NCI-H524 treated with DMSO at 0.1 percent for 48 hours (cell line): Measurements from ENCODE around the gene PRDM16.

ENCODE experiments used
- DNase-seq: peaks from one replicate; lab custom pipeline; 2025; lab: John Stamatoyannopoulos, UW

The PRDM16 gene

GRCh38 chr1:3244025-3244926 lies 175.3 kb downstream of the PRDM16 start:
- DNase-seq: no peak

DNA sequence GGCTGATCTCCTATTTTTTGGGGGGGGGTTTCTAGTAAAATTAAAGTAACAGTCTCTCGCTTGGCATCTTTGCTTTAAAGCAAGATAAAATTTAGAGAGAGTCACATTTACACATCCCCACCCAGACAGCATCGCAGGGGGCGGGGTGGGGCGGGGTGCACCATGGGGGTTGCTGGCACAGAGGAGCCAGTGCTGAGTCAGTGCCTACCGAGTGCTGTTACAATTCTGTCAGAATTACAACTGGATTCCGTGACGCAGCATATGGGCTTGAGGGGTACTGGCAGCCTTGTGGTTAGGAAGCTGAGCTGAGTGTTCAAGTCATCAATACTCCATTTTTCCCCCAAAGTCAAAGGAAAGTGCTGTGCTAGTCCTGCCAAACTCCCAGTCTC lies 175.9 kb downstream of the PRDM16 start:
- no peak for DNase-seq

DNA sequence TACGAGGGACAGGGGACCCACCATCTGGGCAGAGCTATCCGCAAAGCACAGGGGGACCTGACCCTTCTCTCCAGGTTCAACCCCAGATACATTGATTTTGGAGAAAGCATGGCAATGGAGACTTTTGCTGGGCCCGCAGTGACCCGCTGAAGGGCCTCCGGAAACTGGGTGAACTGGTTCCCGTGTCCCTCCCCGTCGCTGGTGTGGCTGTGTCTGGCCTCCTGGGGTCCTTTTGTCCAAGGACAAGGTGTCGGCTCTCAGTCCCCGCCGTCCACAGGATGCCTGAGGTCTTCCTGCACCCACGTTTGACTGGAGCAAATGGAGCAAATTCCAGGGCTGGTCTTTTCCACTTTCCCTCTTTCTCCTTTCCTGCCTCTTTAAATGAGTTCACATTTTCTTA lies 176.3 kb downstream of the PRDM16 start:
- DNase-seq: no peak

- DNase-seq: no peak
Measured at GRCh38 chr1:3245768-3246167, 176.8 kb downstream of the PRDM16 start.

DNA sequence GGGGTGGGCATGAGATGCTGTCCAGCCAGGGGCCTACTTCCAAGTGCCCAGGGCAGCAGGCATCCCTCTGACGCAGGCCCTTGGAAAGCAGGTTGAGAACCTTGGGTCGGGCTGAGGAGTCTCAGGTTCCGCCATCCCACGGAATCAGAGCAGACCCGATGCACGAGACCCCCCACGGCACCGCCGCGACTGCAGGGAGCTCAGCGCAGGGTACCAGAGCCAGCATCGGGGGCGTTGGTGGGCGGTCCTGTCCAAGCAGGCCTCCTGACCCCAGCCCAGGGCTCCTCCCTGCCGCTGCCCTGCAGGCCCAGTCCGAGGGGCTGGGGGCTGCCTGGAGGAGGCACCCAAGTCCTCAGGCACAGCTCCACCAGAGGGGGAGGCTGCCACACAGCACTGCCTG lies 177.2 kb downstream of the PRDM16 start:
- DNase-seq: no peak

DNA sequence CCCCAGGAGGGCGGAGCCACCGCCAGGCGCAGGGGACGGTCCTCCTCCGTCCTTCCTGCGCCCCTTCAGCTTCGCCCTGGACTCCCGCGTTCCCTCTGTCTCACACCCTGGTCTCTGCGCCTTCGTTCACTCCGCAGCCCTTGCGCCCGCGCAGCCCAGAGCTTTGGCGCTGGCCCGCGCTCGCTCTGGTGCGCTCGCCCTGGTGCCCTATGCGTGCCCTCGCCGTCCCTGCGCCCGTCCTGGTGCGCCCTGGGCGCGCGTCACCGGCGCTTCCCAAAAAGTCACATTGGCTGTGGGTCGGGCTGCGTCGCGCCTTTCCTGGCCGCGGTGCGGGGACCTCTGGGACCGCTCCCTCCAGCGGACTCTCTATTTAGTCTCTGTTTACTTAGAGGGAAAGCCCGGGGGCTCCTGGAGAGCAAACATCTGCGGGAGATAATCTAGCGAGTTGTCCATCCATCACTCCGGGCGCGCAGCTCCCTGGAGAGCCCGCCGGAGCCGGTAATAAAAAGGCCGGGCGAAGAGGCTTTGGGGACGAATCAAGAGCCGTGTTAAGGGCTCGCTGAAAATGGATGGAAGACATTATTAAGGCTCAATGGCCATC lies 178.6 kb downstream of the PRDM16 start:
- no peak for DNase-seq

- DNase-seq: no peak
Measured at GRCh38 chr1:3248155-3249141, 179.4 kb downstream of the PRDM16 start.

DNA sequence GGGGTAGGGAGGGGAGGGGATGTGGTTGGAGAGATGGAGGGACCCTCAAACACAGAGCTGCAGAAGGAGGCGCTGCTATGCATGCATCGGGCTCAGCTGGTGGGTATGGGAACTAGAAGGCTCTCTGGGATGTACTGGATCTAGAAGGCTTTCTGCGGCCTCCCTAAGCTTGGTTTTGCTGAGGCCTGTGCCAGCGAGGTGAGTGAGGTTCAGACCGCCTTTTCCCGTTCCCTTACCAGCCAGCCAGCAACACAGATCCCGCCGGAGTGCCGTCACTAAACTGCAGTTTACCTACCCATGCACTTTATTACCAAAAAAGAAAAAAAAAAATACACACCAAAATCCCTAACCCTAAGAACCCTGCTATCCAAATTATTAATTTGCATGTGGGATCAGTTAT lies 180.2 kb downstream of the PRDM16 start:
- no peak for DNase-seq

DNA sequence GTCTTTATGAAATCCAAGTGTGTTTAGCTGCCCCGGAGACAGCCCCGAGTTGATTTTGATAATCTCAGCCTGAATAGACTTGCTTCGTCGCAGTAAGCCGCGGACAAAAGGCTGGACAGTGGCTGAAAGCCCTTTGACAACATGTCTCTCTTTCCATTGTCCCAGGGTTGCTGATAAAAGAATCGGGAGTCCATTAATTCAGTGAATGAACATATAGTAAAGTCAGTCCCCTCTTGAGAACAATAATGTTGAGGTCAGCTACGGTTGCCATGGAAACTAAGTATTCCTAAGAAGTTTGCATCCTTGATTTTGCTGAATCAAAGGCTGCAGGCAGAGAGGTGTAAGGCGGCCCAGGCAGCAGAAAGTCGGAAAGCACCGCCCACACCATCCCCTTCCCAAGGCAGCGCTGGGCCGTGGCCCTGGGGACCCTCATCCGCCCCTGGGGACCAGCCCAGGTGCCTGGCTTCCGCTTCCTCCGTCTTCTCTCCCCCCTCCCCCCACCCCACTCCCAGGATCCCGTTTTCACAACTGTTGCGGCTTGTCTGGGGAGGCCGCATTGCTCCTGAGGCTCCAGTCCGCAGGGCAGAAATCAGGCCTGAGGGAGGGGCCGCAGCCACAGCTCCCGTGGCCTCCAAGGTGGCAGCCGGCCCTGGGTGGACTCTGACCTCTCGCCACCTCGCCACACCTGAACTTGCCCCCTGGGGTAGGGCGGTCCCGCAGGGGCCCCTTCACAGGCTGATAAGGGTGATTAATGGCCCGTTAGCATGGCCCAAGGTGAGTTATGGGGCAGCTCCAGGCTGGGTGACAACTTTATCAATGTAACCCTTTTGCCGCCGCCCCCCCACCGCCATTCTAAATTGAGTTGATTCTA lies 180.9 kb downstream of the PRDM16 start:
- DNase-seq: no peak

- no peak for DNase-seq
Measured at GRCh38 chr1:3250624-3251023, 181.6 kb downstream of the PRDM16 start.

GRCh38 chr1:3251099-3251806 lies 182.2 kb downstream of the PRDM16 start:
- no peak for DNase-seq

GRCh38 chr1:3251807-3252428 lies 182.9 kb downstream of the PRDM16 start:
- no peak for DNase-seq

DNA sequence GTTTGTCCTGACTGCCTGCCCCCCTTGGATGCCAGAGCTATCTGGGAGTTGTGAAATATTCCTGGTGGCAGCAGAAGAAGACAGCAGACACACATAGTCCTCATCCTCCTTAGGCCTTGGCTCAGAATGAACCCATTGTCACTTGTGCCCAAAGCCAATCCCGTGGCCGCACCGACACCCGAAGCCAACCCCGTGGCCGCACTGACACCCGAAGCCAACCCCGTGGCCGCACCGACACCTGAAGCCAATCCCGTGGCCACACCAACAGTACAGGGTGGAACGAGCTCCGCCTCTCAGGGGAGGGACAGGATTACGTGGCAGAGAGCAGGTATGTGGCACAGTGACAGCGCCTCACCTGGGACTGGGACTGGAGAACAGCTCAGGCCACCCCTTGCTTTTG lies 186.7 kb downstream of the PRDM16 start:
- DNase-seq: no peak

GRCh38 chr1:3257788-3258187 lies 188.8 kb downstream of the PRDM16 start:
- no peak for DNase-seq

DNA sequence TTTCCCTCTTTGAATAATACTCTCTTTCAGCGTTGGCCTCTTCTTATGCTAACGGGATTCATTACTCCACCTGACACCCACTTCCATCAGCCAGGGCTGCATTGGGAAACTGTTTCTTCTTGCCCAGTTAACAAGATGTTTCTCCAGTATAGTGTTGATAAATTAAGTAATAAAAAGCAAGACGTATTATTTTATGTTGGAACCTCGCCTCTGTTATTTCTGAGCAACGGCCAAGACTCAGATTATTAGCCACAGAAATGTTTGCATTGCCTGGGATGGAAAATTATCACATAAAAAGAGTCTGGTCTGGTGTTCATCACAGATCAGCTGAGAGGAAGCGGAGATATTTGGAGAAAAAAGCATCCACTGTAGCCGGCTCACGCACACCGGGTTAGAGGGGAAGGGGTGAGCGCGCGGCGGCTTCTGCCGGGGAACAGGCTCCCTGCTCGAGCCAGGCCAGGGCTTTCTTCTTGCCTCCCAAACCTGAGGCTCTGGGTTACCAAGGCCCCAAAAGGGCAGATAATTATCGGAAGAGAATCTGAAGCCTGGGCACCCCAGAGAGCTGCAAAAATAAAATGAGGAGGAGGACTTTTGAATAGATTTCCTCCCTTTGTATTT lies 189.5 kb downstream of the PRDM16 start:
- no peak for DNase-seq

- DNase-seq: no peak
Measured at GRCh38 chr1:3259020-3259419, 190.0 kb downstream of the PRDM16 start.

- DNase-seq: no peak
Measured at GRCh38 chr1:3261007-3261968, 192.3 kb downstream of the PRDM16 start.

- DNase-seq: no peak
Measured at GRCh38 chr1:3261969-3262579, 193.1 kb downstream of the PRDM16 start.
